HepG2 (cell line): Measurements from ENCODE around the gene NAT10.

Experiments used
- BCL6 ChIP-seq: IDR thresholded peaks from 2 replicates; pipeline ENCODE4 v1.6.1; 2016; ENCODE audit warnings: missing genetic modification reagents, missing compliant biosample characterization
- DMAP1 ChIP-seq: IDR thresholded peaks from 2 replicates; pipeline ENCODE4 v1.6.1; 2016
- EZH2 ChIP-seq: conservative IDR thresholded peaks from 2 replicates; pipeline ENCODE4 v1.6.1; 2012; ENCODE audit warnings: mild to moderate bottlenecking, low read depth, low read length, moderate library complexity
- HDAC6 ChIP-seq: fragments of 200-600 bp; sonication (generic); IDR thresholded peaks from 2 replicates; pipeline ENCODE4 v1.7.0; 2017; ENCODE audit warnings: mild to moderate bottlenecking, antibody characterized with exemption, low read length, low read depth
- KLF6 ChIP-seq: IDR thresholded peaks from 2 replicates; pipeline ENCODE4 v1.8.0; 2016; ENCODE audit warnings: missing biosample characterization, missing genetic modification reagents
- NCOA1 ChIP-seq: sonication (generic); formaldehyde crosslinking; IDR thresholded peaks from 2 replicates; pipeline ENCODE4 v1.9.0; 2021; ENCODE audit warnings: missing genetic modification reagents
- SNAI1 ChIP-seq: sonication (generic); formaldehyde crosslinking; IDR thresholded peaks from 2 replicates; pipeline ENCODE4 v1.5.0; 2020; ENCODE audit warnings: mild to moderate bottlenecking, missing genetic modification reagents, borderline replicate concordance
- ZFX ChIP-seq: sonication (generic); formaldehyde crosslinking; IDR thresholded peaks from 2 replicates; pipeline ENCODE4 v1.4.0; 2020; ENCODE audit warnings: mild to moderate bottlenecking, low read depth, missing genetic modification reagents, moderate library complexity
- ZNF777 ChIP-seq: sonication (generic); formaldehyde crosslinking; IDR thresholded peaks from 2 replicates; pipeline ENCODE4 v1.4.0; 2020; ENCODE audit warnings: missing genetic modification reagents
- TF ChIP-seq, protein P1 (sequence below): sonication (generic); formaldehyde crosslinking; IDR thresholded peaks from 2 replicates; pipeline ENCODE4 v1.9.0; 2021; ENCODE audit warnings: missing genetic modification reagents, borderline replicate concordance
- TF ChIP-seq, protein P2 (sequence below): IDR thresholded peaks from 2 replicates; pipeline ENCODE4 v1.6.1; 2012; ENCODE audit warnings: inconsistent platforms
- TF ChIP-seq, protein P3 (sequence below): sonication (generic); formaldehyde crosslinking; IDR thresholded peaks from 2 replicates; pipeline ENCODE4 v1.5.0; 2020; ENCODE audit warnings: mild to moderate bottlenecking, missing genetic modification reagents, moderate library complexity

DNA sequence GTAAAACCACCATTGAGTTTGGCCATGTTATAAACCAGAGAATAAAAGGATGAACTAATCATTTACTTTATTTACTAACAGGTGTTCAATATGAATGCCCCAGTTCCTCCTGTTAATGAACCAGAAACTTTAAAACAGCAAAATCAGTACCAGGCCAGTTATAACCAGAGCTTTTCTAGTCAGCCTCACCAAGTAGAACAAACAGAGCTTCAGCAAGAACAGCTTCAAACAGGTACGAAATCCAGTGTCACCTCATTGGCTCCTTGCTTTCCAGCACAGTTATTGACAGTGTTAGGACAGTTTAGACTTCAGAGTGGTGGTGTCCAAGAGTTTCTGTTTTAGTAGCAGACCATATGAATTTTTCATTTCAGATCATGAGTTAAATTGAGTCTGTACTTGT, 13.6 kb upstream of the NAT10 start:
- TF ChIP-seq EZH2 (no peak), BCL6 (CRISPR knock-in tag) (no peak), NCOA1 (CRISPR knock-in tag) (no peak), ZFX (no peak), KLF6 (CRISPR knock-in tag) (no peak), ZNF777 (CRISPR knock-in tag) (no peak), DMAP1 (no peak), SNAI1 (CRISPR knock-in tag) (no peak), HDAC6 (no peak)
- TF ChIP-seq, protein P1, sequence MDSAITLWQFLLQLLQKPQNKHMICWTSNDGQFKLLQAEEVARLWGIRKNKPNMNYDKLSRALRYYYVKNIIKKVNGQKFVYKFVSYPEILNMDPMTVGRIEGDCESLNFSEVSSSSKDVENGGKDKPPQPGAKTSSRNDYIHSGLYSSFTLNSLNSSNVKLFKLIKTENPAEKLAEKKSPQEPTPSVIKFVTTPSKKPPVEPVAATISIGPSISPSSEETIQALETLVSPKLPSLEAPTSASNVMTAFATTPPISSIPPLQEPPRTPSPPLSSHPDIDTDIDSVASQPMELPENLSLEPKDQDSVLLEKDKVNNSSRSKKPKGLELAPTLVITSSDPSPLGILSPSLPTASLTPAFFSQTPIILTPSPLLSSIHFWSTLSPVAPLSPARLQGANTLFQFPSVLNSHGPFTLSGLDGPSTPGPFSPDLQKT (CRISPR knock-in tag) = no peak
- TF ChIP-seq, protein P2, sequence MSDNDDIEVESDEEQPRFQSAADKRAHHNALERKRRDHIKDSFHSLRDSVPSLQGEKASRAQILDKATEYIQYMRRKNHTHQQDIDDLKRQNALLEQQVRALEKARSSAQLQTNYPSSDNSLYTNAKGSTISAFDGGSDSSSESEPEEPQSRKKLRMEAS = no peak
- TF ChIP-seq, protein P3, sequence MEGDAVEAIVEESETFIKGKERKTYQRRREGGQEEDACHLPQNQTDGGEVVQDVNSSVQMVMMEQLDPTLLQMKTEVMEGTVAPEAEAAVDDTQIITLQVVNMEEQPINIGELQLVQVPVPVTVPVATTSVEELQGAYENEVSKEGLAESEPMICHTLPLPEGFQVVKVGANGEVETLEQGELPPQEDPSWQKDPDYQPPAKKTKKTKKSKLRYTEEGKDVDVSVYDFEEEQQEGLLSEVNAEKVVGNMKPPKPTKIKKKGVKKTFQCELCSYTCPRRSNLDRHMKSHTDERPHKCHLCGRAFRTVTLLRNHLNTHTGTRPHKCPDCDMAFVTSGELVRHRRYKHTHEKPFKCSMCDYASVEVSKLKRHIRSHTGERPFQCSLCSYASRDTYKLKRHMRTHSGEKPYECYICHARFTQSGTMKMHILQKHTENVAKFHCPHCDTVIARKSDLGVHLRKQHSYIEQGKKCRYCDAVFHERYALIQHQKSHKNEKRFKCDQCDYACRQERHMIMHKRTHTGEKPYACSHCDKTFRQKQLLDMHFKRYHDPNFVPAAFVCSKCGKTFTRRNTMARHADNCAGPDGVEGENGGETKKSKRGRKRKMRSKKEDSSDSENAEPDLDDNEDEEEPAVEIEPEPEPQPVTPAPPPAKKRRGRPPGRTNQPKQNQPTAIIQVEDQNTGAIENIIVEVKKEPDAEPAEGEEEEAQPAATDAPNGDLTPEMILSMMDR (CRISPR knock-in tag) = no peak
